ENCODE measurements around the gene MRGPRG. TPM values are rescaled to one million over a fixed set of nuclear protein-coding genes. Genes with fewer than 3 reads are reported as not detected.
A peak's percentile ranks its signal among the peaks of the same experiment; 100 is the strongest.

The MRGPRG gene
- total and polyA plus RNA-seq, 9 of the 15 experiments (the other 6 are each of a cell fraction or from before 2014, with no cell fraction given) = not detected

- TF ChIP-seq ZFP91 (CRISPR knock-in tag; IDR thresholded peaks at IDR 0.05) (no peak), ZNF3 (CRISPR knock-in tag; IDR thresholded peaks at IDR 0.05) (no peak), CEBPG (CRISPR knock-in tag; IDR thresholded peaks at IDR 0.05) (no peak), CEBPG (tag; conservative IDR thresholded peaks at IDR 0.05 in 1 of 2, IDR thresholded peaks at IDR 0.05 in 1 of 2) (no peak), ZNF23 (CRISPR knock-in tag; IDR thresholded peaks at IDR 0.05) (no peak), HDAC8 (tag; IDR thresholded peaks at IDR 0.05) (no peak), NCOA1 (IDR thresholded peaks at IDR 0.05; ENCODE audit: low read depth) (no peak)
These were observed 19.8 kb downstream of the MRGPRG start (continued) for GRCh38 chr11:3198815-3199214.

GRCh38 chr11:3197878-3198528 is 20.6 kb downstream of the MRGPRG start:
- CTCF ChIA-PET (ENCODE audit: low intra/inter-chr PET ratio) = no interaction called here
- H3K4me3 ChIP-seq = no peak overlapping the region
- no peak for FAIRE-seq
- TF ChIP-seq HMG20B (CRISPR knock-in tag; IDR thresholded peaks at IDR 0.05) = no peak
- no peak for TF ChIP-seq EGR1 (conservative IDR thresholded peaks at IDR 0.05)
- TF ChIP-seq CHCHD3 (CRISPR knock-in tag; IDR thresholded peaks at IDR 0.05) = no peak
- TF ChIP-seq NFE2L1 (tag; IDR thresholded peaks at IDR 0.05; ENCODE audit: borderline replicate concordance, low read depth) = no peak
- TF ChIP-seq PATZ1 (CRISPR knock-in tag; IDR thresholded peaks at IDR 0.05; ENCODE audit: borderline replicate concordance) = no peak
- TF ChIP-seq CBX8 (IDR thresholded peaks at IDR 0.05; ENCODE audit: borderline replicate concordance, extremely low read depth, low read depth, low read length, poor library complexity, severe bottlenecking) = no peak
- TF ChIP-seq RUNX1 (IDR thresholded peaks at IDR 0.05; ENCODE audit: low read depth) = no peak
- no peak for TF ChIP-seq ZNF212 (CRISPR knock-in tag; IDR thresholded peaks at IDR 0.05)
- no peak for TF ChIP-seq GATAD2A (IDR thresholded peaks at IDR 0.05)
- TF ChIP-seq PHTF2 (CRISPR knock-in tag; IDR thresholded peaks at IDR 0.05) = no peak
- TF ChIP-seq ZNF3 (CRISPR knock-in tag; IDR thresholded peaks at IDR 0.05) = no peak
- TF ChIP-seq RBM39 (optimal IDR thresholded peaks at IDR 0.05; ENCODE audit: low read depth, low read length) = no peak

More at GRCh38 chr11:3197878-3198528, 20.6 kb downstream of the MRGPRG start:
- peaks cover 0 to 60% of the 10 kb centered on the region in 2 experiments; a peak in 3 of 5 replicates for H3K4me1 ChIP-seq (replicated peaks in 1 of 2; ENCODE audit: control insufficient read depth in 2 of 2, insufficient read depth in 2 of 2, low read length in 2 of 2)
- no peak overlapping the region for H3K4me2 ChIP-seq (ENCODE audit: insufficient read depth, low read length)
- H3K36me3 ChIP-seq (ENCODE audit: control insufficient read depth, insufficient read depth, low read length) = no peaks in the 10 kb centered on the region
- 9% methylated on average over 5 of the region's 8 CpGs for WGBS (ENCODE audit: insufficient coverage, low coverage, missing lambda C conversion rate)
- intact Hi-C loops (cut with micrococcal nuclease) = no loop called here
- DNase-seq (ENCODE audit: extremely low read depth in 1 of 4, low spot score in 3 of 4) (peak in 1 of 4 experiments; percentile 37), ATAC-seq (no peak)
- H3K9me3 ChIP-seq (replicated peaks; ENCODE audit: control insufficient read depth, insufficient read depth, low read depth, low read length) = no peaks in the 10 kb centered on the region
- H3K27me3 ChIP-seq (ENCODE audit: control insufficient read depth in 2 of 2, insufficient read depth in 2 of 2, low read length in 2 of 2) = peaks cover 26 to 57% of the 10 kb centered on the region in 2 experiments; a peak in 4 of 5 replicates
- BruUV-seq (replicated peaks) = no TSS peak
- peaks cover 5% of the 10 kb centered on the region for H4K20me1 ChIP-seq (replicated peaks; ENCODE audit: control insufficient read depth, insufficient read depth, low read length)
- H2AFZ ChIP-seq (ENCODE audit: low read depth, low read length) = no peak overlapping the region
- in situ Hi-C loops (cut with MboI) = no loop called here
- no peak overlapping the region for H3K27ac ChIP-seq (ENCODE audit: extremely low read depth, low read depth, low read length)
- no peaks in the 10 kb centered on the region for H3K79me2 ChIP-seq (ENCODE audit: control insufficient read depth, insufficient read depth, low read length)
- H3K9ac ChIP-seq (ENCODE audit: insufficient read depth in 1 of 2, low read depth in 2 of 2, low read length in 2 of 2) = no peak overlapping the region
- no peaks in the 10 kb centered on the region for H3K9me1 ChIP-seq (ENCODE audit: control insufficient read depth, insufficient read depth, low read length)
- POLR2A ChIA-PET = interaction anchor here (0.6 to 1.5 kb wide), 2 partner anchors 21 to 183 kb away, joined by 3 read pairs; no protein-coding TSS in a partner anchor

Data from K562 (cell line).